GM19193 (cell line): ENCODE results near the gene ANO7.

ENCODE experiments used
- POLR2A ChIP-seq: IDR thresholded peaks from 4 replicates; pipeline ENCODE4 v1.6.1; 2011; ENCODE audit not compliant: insufficient read depth, insufficient read length; ENCODE audit errors: extremely low read depth

The ANO7 gene

GRCh38 chr2:241195506-241196130 is 7.1 kb downstream of the ANO7 start:
- TF ChIP-seq POLR2A: no peak

GRCh38 chr2:241197947-241198346 is 9.5 kb downstream of the ANO7 start:
- TF ChIP-seq POLR2A: no peak

GRCh38 chr2:241198381-241199279 is 10.2 kb downstream of the ANO7 start:
- TF ChIP-seq POLR2A: no peak

GRCh38 chr2:241199286-241199685 is 10.8 kb downstream of the ANO7 start:
- no peak for TF ChIP-seq POLR2A

GRCh38 chr2:241199897-241200821 is 11.7 kb downstream of the ANO7 start:
- TF ChIP-seq POLR2A: no peak

GRCh38 chr2:241200822-241201395 is 12.4 kb downstream of the ANO7 start:
- no peak for TF ChIP-seq POLR2A

GRCh38 chr2:241201445-241202267 is 13.2 kb downstream of the ANO7 start:
- no peak for TF ChIP-seq POLR2A

- no peak for TF ChIP-seq POLR2A
Observed at GRCh38 chr2:241202268-241202585, 13.8 kb downstream of the ANO7 start.

GRCh38 chr2:241202681-241203080 is 14.2 kb downstream of the ANO7 start:
- TF ChIP-seq POLR2A: no peak

GRCh38 chr2:241203218-241204009 is 14.9 kb downstream of the ANO7 start:
- TF ChIP-seq POLR2A: no peak

GRCh38 chr2:241204010-241204384 is 15.5 kb downstream of the ANO7 start:
- no peak for TF ChIP-seq POLR2A

- TF ChIP-seq POLR2A: no peak
Observed at GRCh38 chr2:241204490-241204889, 16.0 kb downstream of the ANO7 start.

- no peak for TF ChIP-seq POLR2A
Observed at GRCh38 chr2:241205086-241205485, 16.6 kb downstream of the ANO7 start.
